HG02870 (cell line): ENCODE measurements around the gene MYO1D.
"Not testable (repeated sequence)": the region's sequence is repeated elsewhere in the genome, so short reads cannot be mapped to it uniquely, and the experiment has no call there.

Experiments
- ATAC-seq: cut with Tn5 transposase; IDR thresholded peaks from one replicate; pipeline ENCODE4 v1.9.1; 2021; ENCODE audit warnings: mild to moderate bottlenecking, moderate library complexity; ENCODE audit not compliant: unreplicated experiment

MYO1D gene

DNA sequence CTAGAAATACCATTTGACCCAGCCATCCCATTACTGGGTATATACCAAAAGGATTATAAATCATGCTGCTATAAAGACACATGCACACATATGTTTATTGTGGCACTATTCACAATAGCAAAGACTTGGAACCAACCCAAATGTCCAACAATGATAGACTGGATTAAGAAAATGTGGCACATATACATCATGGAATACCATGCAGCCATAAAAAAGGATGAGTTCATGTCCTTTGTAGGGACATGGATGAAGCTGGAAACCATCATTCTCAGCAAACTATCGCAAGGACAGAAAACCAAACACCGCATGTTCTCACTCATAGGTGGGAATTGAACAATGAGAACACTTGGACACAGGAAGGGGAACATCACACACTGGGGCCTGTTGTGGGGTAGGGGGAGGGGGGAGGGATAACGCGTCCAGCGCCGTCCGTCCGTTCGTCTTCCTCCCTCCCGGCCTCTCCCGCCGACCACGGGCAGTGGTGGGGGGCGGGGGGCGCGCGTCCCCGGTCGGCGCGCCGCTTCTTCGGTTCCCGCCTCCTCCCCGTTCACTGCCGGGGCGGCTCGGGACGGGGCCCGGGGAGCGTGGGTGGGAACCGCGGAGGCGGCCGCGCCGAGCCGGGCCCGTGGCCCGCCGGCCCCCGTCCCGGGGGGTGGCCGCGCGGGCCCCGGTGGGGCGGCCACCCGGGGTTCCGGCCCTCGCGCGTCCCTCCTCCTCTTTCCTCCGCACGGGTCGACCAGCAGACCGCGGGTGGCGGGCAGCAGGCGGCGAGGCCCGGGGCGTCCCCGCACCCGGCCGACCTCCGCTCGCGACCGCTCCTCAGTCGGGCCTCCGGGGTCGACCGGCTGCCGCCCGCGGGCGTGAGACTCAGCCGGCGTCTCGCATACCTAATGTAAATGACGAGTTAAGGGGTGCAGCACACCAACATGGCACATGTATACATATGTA, 54.7 kb downstream of the MYO1D start:
- not testable (repeated sequence) for ATAC-seq

DNA sequence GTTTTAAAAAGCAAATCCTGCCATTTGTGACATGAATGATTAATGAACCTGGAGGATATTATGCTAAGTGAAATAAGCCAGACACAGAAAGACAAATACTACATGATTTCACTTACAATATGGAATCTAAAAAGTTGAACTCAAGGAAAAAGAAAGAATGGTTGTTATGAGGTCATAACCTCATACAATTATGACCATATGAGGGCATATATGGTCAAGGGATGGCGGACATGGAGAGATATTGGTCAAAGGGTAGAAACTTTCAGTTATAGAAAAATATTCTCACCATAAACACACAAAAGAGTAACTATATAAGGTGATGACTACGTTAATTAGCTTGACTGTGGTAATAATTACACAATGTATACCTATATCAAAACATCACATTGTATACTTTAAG, 56.5 kb downstream of the MYO1D start:
- no peak for ATAC-seq

DNA sequence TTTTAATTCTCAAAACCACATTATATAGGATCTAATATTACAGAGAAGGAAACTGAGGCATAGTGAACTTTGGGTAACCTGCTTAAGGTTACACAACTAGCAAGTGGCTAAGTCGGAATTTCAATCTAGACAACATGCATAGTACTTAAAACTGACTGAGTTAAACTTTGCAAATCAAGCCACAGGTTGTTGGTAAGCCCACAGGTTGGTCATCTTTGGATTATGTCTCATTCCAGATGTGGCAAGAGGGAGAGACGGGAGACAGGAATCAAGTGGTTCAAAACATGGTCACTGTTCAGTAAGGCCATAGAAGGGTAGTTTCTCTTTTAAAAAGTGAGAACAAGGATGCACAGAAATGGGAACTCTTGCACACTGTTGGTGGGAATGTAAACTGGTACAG, 57.1 kb downstream of the MYO1D start:
- no peak for ATAC-seq

DNA sequence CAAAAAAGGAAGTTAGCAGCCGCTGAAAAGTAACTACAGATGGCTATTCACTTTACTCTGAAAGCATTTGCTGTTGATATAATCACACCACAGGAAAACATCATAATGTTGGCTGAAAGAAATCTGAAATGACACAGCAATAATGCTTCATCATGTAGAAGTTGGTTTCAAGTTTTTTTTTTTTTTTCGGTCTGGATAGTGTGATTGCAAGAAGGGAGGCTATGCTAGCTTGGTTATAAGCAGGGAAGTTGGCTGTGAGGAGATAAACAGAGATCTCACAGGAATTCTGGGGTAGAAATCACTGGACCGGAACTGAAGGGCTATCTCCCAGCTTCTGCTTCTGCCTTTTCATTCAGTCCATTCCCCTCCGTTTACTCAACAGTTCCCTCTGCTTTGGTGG, 57.9 kb downstream of the MYO1D start:
- ATAC-seq: no peak

DNA sequence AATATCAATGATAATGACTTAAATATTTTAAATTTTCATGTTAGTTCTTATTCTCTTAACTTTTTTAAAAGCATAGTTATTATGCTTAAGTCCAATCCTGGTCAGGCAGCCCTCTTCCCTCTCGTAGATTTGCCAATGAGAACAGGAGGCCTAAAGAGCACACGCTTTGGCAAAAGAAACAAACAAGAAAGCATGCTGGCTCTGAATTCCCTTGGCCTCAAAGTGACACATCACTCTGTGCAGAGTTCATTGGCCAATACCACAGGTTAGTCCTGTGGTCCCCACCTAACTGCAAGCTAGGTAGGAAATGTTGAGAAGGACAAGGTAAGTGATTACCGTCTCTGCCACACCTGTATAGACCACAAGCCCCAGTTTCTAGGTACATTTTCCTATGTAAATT, 61.5 kb downstream of the MYO1D start:
- ATAC-seq: no peak

DNA sequence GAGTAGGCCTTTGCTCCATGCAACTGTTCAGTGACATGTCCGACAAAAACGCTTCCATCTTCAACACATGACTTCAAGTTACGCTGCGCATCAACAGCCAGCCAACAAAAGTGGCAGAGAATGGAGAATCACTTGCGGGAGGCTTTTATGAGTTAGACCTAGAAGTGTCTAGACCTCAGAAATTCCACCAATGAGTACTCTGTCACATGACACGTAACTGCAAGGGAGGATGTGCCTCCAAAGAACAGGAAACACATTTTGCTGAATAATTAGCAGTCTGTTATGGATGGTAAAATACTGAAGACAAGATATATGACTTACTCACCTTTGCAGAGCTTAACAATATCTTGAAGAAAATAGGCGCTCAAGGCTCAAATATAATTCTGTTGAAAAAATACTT, 62.1 kb downstream of the MYO1D start:
- ATAC-seq: no peak

DNA sequence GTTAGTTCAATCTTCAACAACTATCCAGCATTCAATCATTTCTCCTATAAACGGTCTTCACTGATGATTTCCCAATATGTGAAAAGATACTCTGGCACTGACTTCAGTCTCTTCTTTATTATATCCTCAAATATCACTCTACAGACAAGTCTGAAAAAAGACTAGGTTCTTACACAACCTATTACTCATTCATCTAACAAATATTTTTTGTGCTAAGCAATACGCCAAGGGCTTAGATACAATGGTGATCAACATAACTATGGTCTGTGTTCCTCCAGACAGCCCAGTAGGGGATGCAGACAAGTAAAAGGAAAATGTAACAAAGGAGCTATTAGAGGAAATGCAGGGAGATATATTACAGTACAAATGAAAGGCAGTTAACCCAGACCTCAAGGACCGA, 63.9 kb downstream of the MYO1D start:
- ATAC-seq: no peak

DNA sequence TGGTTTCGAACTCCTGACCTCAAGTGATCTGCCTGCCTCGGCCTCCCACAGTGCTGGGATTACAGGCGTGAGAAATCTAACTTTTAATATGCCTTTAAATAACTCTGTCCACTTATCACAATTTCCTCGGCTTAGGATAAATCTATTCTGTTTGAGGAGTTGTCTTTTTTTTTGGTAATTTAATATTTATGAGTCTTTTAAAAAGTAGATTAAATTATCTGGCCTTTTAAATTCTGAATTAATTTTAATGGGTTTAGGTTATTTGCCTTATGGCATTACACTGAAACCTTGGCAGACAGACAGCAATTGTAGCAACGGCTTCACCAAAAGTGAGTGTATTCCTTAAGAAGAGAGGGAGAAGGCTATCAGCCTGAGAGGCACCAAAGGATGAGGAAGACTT, 66.2 kb downstream of the MYO1D start:
- ATAC-seq: no peak

DNA sequence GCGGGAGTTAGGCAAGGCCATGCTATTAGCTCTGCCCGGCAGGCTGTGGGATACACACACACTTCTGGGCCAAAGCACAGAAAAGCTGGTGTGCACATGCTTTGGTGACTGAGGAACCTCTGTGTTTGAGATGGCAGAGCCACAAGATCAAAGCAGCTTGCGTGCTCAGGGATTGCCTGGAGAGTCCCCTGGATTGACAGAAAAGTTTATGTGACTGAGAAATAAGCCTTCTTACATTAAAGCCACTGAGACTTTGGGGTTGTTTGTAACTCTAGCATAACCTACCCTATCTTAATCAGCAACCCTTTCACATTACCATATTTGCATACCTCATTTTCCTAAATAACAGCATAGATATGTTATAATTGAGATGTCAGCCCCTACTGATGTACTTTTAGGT, 69.3 kb downstream of the MYO1D start:
- ATAC-seq: no peak

DNA sequence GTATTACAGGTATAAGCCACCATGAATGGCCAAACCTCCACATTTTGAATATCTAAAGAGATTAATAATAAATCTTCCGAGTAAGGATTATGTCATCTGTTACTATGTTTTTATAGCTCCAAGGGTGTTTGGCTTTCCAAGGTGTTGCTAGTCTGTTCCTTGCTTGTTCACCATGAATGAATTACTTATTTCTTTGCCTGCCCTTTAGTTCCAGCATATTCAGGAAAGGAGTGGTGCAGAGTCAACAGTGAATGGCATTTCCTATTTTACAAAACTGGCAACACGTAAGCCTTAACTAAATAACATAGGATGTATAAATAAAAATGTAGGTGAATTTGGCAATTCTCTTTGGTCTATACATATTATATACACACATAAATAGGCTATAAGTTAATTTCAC, 70.3 kb downstream of the MYO1D start:
- no peak for ATAC-seq

DNA sequence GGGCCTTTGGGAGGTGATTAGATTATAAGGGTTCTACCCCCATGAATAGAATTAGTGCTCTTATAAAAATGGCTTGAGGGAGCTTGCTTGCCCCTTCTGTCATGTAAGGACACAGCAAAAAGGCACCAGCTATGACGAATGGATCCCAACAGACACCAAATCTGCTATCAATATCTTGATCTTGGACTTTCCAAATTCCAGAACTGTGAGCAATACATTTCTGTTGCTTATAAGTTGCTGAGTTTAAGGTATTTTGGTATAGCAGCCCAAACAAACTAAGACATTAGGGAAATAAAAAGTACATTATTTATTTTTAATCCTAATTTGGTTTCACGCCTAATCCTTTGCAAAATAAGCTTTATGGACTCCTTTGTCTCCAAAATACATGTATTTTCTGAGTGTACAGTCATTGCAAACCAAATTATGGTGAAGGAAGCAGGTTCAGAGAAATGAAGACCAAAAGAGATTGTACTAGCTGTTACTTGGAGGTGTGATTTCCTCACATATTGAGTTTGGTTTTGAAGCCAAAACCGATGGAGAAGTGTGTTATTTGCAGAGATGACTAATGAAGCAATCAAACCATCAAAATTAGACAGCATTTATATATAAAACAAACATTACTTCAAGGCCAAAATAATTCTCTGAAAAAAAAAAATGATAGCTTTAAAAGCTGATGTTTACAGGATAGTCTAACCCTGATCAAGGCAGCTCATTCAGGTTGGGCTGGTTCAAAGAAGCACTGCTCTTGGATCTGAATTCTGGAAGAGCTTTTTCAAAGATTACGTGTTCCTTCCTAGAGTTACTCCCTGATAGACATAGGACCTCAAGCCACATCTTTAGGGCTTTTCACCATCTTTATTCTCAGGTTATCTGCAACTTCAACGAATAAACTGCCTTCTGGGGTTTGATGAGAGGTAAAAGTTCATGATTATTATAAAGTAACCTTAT, 71.6 kb downstream of the MYO1D start:
- no peak for ATAC-seq

DNA sequence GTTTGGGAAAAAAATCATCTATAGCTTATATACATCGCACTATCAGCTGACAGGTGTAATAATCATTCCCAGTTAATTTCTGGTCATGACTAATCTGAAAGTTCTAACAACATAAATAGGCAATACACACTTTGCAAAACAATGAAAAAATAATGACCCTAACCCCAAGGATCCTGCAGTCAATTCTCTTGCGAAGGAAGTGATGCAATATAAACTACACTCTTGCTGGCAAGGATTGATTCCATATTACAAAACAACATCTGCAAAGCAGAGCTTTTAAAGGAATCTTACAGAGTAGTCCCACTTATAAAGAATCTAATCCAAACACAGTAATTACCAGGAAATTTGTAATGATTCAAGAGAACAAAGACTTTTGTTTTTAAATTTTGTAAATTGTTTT, 73.4 kb downstream of the MYO1D start:
- ATAC-seq: no peak

DNA sequence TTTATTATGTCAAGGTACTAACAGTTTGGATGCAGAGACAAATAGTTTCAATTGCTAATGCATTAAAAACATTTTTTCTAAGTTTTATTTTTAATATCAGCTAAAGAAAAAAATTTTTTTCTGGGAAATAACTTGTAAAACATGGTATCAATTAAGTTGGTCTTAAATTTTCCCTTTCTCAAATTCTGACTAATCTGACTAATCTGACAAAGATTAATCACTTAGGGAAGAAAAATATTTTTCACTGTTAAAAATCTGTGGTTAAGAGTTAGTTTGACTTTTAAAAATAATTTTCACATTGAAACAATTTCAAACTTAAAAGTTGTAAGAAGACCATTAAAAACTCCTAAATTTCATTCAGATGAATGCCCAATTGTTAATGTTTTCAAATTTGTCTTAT, 74.6 kb downstream of the MYO1D start:
- ATAC-seq: no peak

DNA sequence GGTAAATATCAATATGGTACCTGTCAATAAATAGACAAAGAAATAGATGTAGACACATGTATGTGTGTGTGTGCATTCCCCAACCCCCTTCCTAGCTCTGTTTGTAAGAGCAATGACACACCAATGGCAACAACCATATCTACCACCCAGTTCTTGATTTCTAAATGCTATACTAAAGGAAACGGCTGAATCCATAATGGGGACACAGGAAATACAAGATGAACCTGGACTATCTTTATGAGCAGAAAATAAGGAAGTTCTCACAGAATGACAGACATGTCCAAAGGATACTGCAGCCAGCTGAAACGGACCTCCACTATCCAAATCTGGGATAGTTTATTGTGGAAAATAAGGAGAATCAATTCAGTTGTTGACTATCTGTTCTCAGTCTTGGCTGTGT, 75.3 kb downstream of the MYO1D start:
- no peak for ATAC-seq

DNA sequence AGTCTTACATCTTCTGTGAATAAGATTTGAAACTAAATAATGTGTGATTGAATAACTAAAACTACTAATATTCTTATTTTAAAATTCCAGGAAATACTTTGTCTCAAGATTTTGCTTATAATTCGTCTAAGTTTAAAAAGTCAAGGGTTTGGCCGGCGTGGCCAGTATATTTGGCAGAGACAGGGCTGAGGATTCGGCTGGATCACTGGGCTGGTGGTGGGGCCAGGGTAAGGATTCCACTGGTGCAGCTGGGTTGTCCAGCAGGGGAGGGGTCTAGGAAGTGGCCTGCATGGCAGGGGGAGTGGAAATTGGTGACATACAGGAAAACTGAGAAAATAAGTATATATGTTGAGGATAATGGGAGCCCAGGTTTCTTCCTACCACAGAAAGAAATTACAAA, 75.7 kb downstream of the MYO1D start:
- ATAC-seq: no peak

DNA sequence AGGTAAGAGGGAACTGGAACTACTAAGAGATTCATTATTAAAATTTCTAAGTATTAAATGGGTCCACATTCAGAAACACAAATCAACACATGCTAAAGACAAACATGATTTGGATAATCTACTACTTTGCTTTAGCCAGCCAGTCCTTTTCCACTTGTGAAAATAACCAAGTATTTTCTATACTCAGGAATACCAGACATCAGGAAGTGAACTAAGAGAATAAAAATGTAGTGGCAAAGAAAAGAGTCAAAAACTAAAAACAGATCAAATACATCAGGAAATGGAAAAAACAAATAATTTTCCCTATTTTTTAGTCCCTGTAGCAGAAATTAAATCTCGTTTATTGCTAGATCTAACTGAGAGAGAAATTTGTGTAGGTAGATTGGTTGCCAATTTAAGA, 78.0 kb downstream of the MYO1D start:
- no peak for ATAC-seq

DNA sequence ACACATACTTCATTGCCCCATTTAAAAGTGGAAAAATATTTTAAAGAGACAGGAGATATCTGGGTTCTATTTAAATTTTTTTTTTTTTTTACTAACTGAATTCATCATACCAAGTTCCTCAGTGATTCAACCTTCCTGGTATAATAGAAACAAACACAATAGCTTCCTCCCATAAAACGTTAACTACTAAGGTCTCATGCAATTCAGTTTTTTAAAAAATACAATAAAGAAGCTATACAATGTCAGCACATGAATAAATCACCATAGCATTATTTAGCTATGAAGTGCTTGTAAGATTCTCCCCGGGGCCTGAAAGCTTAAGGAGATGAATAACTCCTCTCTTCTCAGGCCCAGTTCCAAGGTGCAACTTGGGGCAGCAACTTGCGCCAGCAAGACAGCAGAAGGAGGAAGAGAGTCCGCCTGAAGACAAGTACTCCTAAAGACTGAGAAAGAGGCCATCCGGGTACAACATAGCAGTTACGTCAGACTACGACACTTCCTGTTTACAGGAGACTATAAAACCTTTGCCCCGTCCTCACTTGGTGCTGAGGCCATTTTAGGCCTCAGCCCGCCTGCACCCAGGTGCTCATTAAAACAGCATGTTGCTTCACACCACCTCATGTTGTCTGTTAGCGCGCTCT, 81.5 kb downstream of the MYO1D start:
- no peak for ATAC-seq

DNA sequence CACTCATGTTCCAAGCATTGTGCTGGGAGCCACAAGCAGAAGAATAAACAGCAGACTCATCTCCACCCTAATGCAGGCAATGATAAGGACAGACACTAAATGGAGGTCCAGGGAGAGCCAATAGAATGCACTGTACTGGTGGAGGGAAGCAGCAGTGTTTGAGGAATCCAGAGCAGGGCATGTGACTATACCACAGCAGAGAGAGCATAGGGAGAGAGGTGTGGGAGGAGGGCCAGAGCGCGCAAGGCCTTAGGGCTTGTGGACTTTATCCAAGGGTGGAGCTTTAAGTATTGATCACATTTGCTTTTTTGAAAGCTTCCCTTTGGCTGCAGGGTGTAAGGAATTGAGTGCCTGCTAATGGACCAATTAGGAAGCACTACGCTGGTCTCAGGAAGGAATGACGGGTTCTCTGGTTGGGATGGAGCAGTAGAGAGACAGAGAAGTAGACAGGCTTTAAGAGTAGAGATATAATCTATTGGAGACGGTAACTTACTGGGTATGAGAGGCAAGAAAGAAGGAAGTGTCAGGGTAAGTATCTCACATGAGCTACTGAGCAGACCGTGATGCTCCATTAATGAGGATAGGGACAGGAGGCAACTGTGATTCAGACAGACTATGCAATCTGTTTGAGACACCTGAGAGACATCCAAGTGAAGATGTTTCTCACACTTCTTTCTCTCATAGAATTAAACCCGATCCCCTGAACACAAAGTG, 82.2 kb downstream of the MYO1D start:
- ATAC-seq: no peak

DNA sequence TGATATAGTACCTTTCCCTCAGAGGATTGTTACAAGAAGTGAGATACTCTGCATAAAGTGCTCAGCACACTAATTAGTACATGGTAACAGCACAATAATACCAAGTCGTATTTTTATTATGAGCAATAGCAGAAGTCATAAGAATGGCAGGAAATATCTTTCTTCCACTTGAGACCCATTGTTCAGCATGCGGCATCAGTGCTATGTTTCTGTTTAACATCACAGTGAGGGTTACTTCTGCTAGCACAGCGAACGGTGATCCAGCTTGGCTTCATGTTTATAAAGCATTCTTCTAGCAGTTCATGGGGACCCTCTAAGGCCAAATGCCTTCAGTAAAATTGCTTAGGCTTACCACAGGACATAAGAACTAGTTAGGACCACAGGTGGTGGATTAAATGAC, 83.1 kb downstream of the MYO1D start:
- no peak for ATAC-seq

DNA sequence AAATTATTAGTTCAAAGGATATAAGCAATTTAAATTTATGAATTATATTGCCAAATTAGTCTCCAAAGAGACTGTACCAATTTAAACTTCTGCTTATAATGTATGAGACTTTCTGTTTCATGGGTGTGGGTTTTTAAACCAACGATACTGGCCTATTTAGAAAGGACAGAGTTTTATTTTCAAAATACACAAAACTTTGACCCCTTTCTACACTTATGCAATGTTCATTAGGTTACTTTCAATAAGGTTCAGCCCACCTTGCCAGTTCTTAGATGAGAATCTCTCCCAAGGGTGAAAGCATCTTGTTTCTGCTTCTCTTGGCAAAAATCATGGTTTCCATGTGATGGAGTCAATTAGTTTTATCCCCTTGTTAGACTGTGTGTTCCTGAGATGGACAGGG, 84.7 kb downstream of the MYO1D start:
- ATAC-seq: no peak

DNA sequence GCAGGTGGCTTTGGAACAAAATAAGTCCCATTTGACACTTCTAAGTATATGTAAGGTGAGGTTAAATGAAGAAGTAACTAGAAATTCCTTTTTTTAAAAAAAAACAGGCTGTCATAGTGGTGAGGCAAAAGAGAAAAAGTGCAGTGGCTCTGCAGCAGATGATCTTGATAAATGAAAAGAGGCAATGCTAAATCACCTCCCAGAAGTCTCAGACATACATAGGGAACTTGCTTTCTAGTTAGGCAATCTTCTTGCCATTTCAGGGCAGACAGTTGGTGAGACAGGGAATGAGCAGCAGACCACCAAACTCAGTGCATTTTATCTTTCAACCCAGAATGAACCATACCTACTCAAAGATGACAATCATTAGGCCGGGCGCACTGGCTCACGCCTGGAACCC, 90.8 kb downstream of the MYO1D start:
- no peak for ATAC-seq
